Measurements from ENCODE around the gene GNA12.

GNA12 gene

DNA sequence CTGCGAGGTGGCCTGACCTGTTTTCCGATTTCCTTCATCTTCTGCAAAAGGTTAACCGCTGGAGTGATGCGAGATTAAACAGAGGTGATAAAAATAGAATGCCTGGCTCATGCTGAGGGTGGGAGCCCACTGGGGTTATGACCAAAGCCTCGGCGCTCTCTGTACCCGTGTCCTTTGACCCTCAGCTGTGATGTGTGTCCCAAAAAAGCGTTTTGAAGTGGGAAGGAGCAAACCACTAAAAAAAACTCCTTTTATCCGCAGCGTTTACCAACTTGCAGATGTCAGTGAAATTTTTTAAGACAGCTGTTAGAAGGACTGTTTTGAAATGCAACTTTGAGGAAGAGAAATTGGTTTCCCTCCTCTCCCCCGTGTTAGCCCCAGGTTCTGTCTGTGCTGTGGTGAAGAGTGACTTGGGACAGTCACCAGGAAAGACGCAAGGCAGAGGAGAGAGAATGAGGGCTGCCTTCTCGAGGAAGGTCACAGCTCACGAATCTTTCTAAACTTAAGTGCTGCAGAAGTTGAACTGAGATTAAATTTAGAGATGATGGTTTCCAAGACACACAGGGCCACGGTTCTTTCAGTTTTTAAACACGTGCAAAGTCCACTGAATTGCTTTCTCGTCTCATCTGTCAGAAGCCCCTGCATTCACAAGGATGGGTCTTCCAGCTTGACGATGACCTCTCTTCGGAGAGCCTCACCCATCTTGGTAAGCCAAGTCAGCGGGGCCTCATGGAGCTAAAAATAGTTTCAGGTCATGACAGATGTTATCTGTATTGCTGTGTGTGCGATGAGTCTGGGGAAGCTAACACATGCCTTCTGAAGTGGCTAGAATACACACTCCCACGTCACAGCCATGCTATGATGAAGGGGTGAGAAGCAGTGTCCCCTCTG, 128.5 kb downstream of the GNA12 start:
- no peaks in the 10 kb centered on the region for H3K36me3 ChIP-seq (ENCODE audit: control insufficient read depth in 2 of 2, insufficient read depth in 2 of 2, low read length in 2 of 2)
- H3K27ac ChIP-seq (ENCODE audit: low read depth in 2 of 2, low read length in 2 of 2) = no peak overlapping the region
- H3K9ac ChIP-seq (ENCODE audit: low read depth in 1 of 2, low read length in 2 of 2) = no peak overlapping the region
- peaks cover 21% of the 10 kb centered on the region in 2 donors for H3K4me1 ChIP-seq (ENCODE audit: control insufficient read depth in 2 of 2, insufficient read depth in 2 of 2, low read length in 2 of 2)
- H3K27me3 ChIP-seq (ENCODE audit: control insufficient read depth in 2 of 2, insufficient read depth in 2 of 2, low read length in 2 of 2) = no peaks in the 10 kb centered on the region
- H3K9me3 ChIP-seq (ENCODE audit: control insufficient read depth in 2 of 2, low read length in 2 of 2) = no peaks in the 10 kb centered on the region
- H3K4me3 ChIP-seq (ENCODE audit: low read length in 2 of 2) = no peak overlapping the region

GRCh38 chr7:2714636-2715035, 129.5 kb downstream of the GNA12 start:
- H3K4me1 ChIP-seq (ENCODE audit: control insufficient read depth in 2 of 2, insufficient read depth in 2 of 2, low read length in 2 of 2) = peaks cover 28 to 29% of the 10 kb centered on the region in 2 donors
- no peaks in the 10 kb centered on the region for H3K27me3 ChIP-seq (ENCODE audit: control insufficient read depth in 2 of 2, insufficient read depth in 2 of 2, low read length in 2 of 2)
- H3K9me3 ChIP-seq (ENCODE audit: control insufficient read depth in 2 of 2, low read length in 2 of 2) = no peaks in the 10 kb centered on the region
- H3K27ac ChIP-seq (ENCODE audit: low read depth in 2 of 2, low read length in 2 of 2) = no peak overlapping the region
- H3K9ac ChIP-seq (ENCODE audit: low read depth in 1 of 2, low read length in 2 of 2) = no peak overlapping the region
- H3K4me3 ChIP-seq (ENCODE audit: low read length in 2 of 2) = no peak overlapping the region
- H3K36me3 ChIP-seq (ENCODE audit: control insufficient read depth in 2 of 2, insufficient read depth in 2 of 2, low read length in 2 of 2) = no peaks in the 10 kb centered on the region

- Histone ChIP-seq H3K27me3 (ENCODE audit: control insufficient read depth in 2 of 2, insufficient read depth in 2 of 2, low read length in 2 of 2) (no peaks in the 10 kb centered on the region), H3K27ac (ENCODE audit: low read depth in 2 of 2, low read length in 2 of 2) (no peak overlapping the region), H3K4me3 (ENCODE audit: low read length in 2 of 2) (no peak overlapping the region), H3K36me3 (ENCODE audit: control insufficient read depth in 2 of 2, insufficient read depth in 2 of 2, low read length in 2 of 2) (no peaks in the 10 kb centered on the region), H3K9me3 (ENCODE audit: control insufficient read depth in 2 of 2, low read length in 2 of 2) (no peaks in the 10 kb centered on the region), H3K4me1 (ENCODE audit: control insufficient read depth in 2 of 2, insufficient read depth in 2 of 2, low read length in 2 of 2) (peaks cover 28 to 31% of the 10 kb centered on the region in 2 donors), H3K9ac (ENCODE audit: low read depth in 1 of 2, low read length in 2 of 2) (no peak overlapping the region)
Measured at GRCh38 chr7:2713978-2714377, 130.1 kb downstream of the GNA12 start.

DNA sequence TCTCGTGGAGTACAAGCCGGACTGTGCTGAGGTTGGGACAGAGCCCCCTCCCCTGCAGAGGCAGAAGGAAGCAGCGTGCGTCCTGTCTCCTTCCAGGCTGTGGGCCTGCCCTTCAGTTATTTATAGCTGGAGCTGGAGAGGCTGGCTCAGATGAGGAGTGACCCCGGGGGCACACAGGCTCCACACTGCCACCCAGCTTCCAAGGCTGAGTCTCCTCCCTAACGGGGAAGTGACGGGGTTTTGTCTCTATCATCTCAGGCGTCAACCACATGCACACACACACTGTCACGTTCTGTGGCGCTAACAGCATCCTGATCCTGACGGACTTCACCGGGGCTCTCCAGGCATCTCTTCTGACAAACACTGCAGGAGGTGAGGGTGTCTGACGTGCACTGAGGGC, 130.7 kb downstream of the GNA12 start:
- Histone ChIP-seq H3K9ac (ENCODE audit: low read depth in 1 of 2, low read length in 2 of 2) (no peak overlapping the region), H3K27me3 (ENCODE audit: control insufficient read depth in 2 of 2, insufficient read depth in 2 of 2, low read length in 2 of 2) (no peaks in the 10 kb centered on the region), H3K4me3 (ENCODE audit: low read length in 2 of 2) (no peak overlapping the region), H3K4me1 (ENCODE audit: control insufficient read depth in 2 of 2, insufficient read depth in 2 of 2, low read length in 2 of 2) (peaks cover 28 to 31% of the 10 kb centered on the region in 2 donors), H3K27ac (ENCODE audit: low read depth in 2 of 2, low read length in 2 of 2) (no peak overlapping the region), H3K9me3 (ENCODE audit: control insufficient read depth in 2 of 2, low read length in 2 of 2) (no peaks in the 10 kb centered on the region), H3K36me3 (ENCODE audit: control insufficient read depth in 2 of 2, insufficient read depth in 2 of 2, low read length in 2 of 2) (no peaks in the 10 kb centered on the region)

- no peak overlapping the region for H3K27ac ChIP-seq (ENCODE audit: low read depth in 2 of 2, low read length in 2 of 2)
- H3K9me3 ChIP-seq (ENCODE audit: control insufficient read depth in 2 of 2, low read length in 2 of 2) = no peaks in the 10 kb centered on the region
- H3K4me1 ChIP-seq (ENCODE audit: control insufficient read depth in 2 of 2, insufficient read depth in 2 of 2, low read length in 2 of 2) = peaks cover 17 to 20% of the 10 kb centered on the region in 2 donors
- no peaks in the 10 kb centered on the region for H3K36me3 ChIP-seq (ENCODE audit: control insufficient read depth in 2 of 2, insufficient read depth in 2 of 2, low read length in 2 of 2)
- no peak overlapping the region for H3K4me3 ChIP-seq (ENCODE audit: low read length in 2 of 2)
- H3K9ac ChIP-seq (ENCODE audit: low read depth in 1 of 2, low read length in 2 of 2) = no peak overlapping the region
- H3K27me3 ChIP-seq (ENCODE audit: control insufficient read depth in 2 of 2, insufficient read depth in 2 of 2, low read length in 2 of 2) = no peaks in the 10 kb centered on the region
Measured at GRCh38 chr7:2711895-2712675, 132.0 kb downstream of the GNA12 start.

- H3K27ac ChIP-seq (ENCODE audit: low read depth in 2 of 2, low read length in 2 of 2) = no peak overlapping the region
- peaks cover 10 to 12% of the 10 kb centered on the region in 2 donors for H3K4me1 ChIP-seq (ENCODE audit: control insufficient read depth in 2 of 2, insufficient read depth in 2 of 2, low read length in 2 of 2)
- H3K9me3 ChIP-seq (ENCODE audit: control insufficient read depth in 2 of 2, low read length in 2 of 2) = no peaks in the 10 kb centered on the region
- no peaks in the 10 kb centered on the region for H3K27me3 ChIP-seq (ENCODE audit: control insufficient read depth in 2 of 2, insufficient read depth in 2 of 2, low read length in 2 of 2)
- no peak overlapping the region for H3K9ac ChIP-seq (ENCODE audit: low read depth in 1 of 2, low read length in 2 of 2)
- no peaks in the 10 kb centered on the region for H3K36me3 ChIP-seq (ENCODE audit: control insufficient read depth in 2 of 2, insufficient read depth in 2 of 2, low read length in 2 of 2)
- H3K4me3 ChIP-seq (ENCODE audit: low read length in 2 of 2) = peak overlapping the region in 1 of 2 donors; percentile 15
Measured at GRCh38 chr7:2710901-2711551, 133.1 kb downstream of the GNA12 start.

DNA sequence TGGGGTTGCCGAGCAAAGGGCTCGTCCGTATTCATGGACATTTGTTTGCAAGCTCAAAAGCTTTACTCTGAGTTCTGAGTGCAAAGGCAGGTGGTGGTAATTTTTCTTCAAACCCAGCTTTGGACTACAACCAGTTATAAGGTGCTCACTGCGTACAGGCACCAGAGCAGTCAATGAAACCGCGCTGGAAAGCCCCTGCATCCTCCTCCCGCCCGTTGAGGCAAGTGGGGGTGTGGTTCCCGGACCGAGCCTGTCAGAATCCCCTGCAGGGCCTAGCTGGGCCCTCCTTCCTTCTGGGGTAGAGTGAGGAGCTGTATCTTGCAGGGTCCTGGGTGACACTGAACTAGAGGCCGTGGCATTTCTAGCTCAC, 133.8 kb downstream of the GNA12 start:
- Histone ChIP-seq H3K27me3 (ENCODE audit: control insufficient read depth in 2 of 2, insufficient read depth in 2 of 2, low read length in 2 of 2) (no peaks in the 10 kb centered on the region), H3K9me3 (ENCODE audit: control insufficient read depth in 2 of 2, low read length in 2 of 2) (no peaks in the 10 kb centered on the region), H3K27ac (ENCODE audit: low read depth in 2 of 2, low read length in 2 of 2) (no peak overlapping the region), H3K4me1 (ENCODE audit: control insufficient read depth in 2 of 2, insufficient read depth in 2 of 2, low read length in 2 of 2) (peaks cover 10 to 12% of the 10 kb centered on the region in 2 donors), H3K36me3 (ENCODE audit: control insufficient read depth in 2 of 2, insufficient read depth in 2 of 2, low read length in 2 of 2) (no peaks in the 10 kb centered on the region), H3K4me3 (ENCODE audit: low read length in 2 of 2) (peak overlapping the region; percentile 58 to 62), H3K9ac (ENCODE audit: low read depth in 1 of 2, low read length in 2 of 2) (peak overlapping the region in 1 of 2 donors; percentile 60)

DNA sequence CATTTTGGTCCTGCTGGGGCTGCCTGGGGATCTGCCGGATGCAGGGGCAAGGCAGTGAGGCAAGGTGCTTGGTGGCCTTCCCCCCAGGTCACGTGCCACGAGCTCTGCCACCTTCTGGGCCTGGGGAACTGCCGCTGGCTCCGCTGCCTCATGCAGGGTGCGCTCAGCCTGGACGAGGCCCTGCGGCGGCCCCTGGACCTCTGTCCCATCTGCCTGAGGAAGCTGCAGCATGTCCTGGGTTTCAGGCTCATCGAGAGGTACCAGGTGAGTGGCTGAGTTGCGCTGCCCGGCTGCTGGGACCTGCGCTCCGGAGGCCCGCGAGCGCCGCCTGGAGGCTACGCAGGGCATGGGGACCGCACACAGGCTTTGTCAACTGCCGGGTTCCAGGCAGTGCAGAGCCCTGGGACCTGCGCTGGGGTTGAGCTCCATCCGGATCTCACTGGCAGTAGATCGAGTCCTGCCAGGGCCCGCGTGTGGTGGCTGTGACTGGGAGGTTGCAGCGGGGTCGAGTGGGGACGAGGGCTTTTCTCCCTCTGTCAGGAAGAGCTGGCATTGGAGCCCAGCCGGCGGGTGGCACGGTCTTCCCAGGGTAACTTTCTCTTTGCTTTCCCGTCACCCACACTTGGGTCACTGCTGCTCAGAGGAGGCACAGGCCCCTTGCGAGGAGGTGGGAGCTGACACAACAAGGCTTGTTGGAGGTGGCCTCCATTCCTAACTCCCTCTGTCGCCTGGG, 134.4 kb downstream of the GNA12 start:
- Histone ChIP-seq H3K27me3 (ENCODE audit: control insufficient read depth in 2 of 2, insufficient read depth in 2 of 2, low read length in 2 of 2) (no peaks in the 10 kb centered on the region), H3K9ac (ENCODE audit: low read depth in 1 of 2, low read length in 2 of 2) (peak overlapping the region in 1 of 2 donors; percentile 60), H3K4me1 (ENCODE audit: control insufficient read depth in 2 of 2, insufficient read depth in 2 of 2, low read length in 2 of 2) (peaks cover 10 to 12% of the 10 kb centered on the region in 2 donors), H3K27ac (ENCODE audit: low read depth in 2 of 2, low read length in 2 of 2) (no peak overlapping the region), H3K9me3 (ENCODE audit: control insufficient read depth in 2 of 2, low read length in 2 of 2) (no peaks in the 10 kb centered on the region), H3K4me3 (ENCODE audit: low read length in 2 of 2) (peak overlapping the region; percentile 58 to 62), H3K36me3 (ENCODE audit: control insufficient read depth in 2 of 2, insufficient read depth in 2 of 2, low read length in 2 of 2) (no peaks in the 10 kb centered on the region)

GRCh38 chr7:2708547-2709310, 135.4 kb downstream of the GNA12 start:
- Histone ChIP-seq H3K36me3 (ENCODE audit: control insufficient read depth in 2 of 2, insufficient read depth in 2 of 2, low read length in 2 of 2) (no peaks in the 10 kb centered on the region), H3K4me1 (ENCODE audit: control insufficient read depth in 2 of 2, insufficient read depth in 2 of 2, low read length in 2 of 2) (peaks cover 10 to 12% of the 10 kb centered on the region in 2 donors), H3K9ac (ENCODE audit: low read depth in 1 of 2, low read length in 2 of 2) (no peak overlapping the region), H3K27me3 (ENCODE audit: control insufficient read depth in 2 of 2, insufficient read depth in 2 of 2, low read length in 2 of 2) (no peaks in the 10 kb centered on the region), H3K9me3 (ENCODE audit: control insufficient read depth in 2 of 2, low read length in 2 of 2) (no peaks in the 10 kb centered on the region), H3K4me3 (ENCODE audit: low read length in 2 of 2) (no peak overlapping the region), H3K27ac (ENCODE audit: low read depth in 2 of 2, low read length in 2 of 2) (no peak overlapping the region)

Data from mucosa of rectum (tissue), 2 donors.